Measurements from ENCODE around the gene AATF.

AATF gene

GRCh38 chr17:37064206-37064605 lies 115.5 kb downstream of the AATF start:
- in situ Hi-C loops (cut with MboI; ENCODE audit: low sequenced_read_pairs, unreplicated experiment): loop anchor here (25.0 kb wide), 1 partner anchor 427 kb away; no protein-coding TSS in a partner anchor
- no peak for TF ChIP-seq CTCF (IDR thresholded peaks at IDR 0.05; ENCODE audit: borderline replicate concordance, control extremely low read depth, extremely low read depth, insufficient read depth, missing control alignments)
- no peak for DNase-seq (ENCODE audit: low spot score)

GRCh38 chr17:37064956-37065355 lies 116.2 kb downstream of the AATF start:
- DNase-seq (ENCODE audit: low spot score): no peak
- no peak for TF ChIP-seq CTCF (IDR thresholded peaks at IDR 0.05; ENCODE audit: borderline replicate concordance, control extremely low read depth, extremely low read depth, insufficient read depth, missing control alignments)
- in situ Hi-C loops (cut with MboI; ENCODE audit: low sequenced_read_pairs, unreplicated experiment): loop anchor here (25.0 kb wide), 1 partner anchor 428 kb away; no protein-coding TSS in a partner anchor

GRCh38 chr17:37065486-37066321 lies 117.0 kb downstream of the AATF start:
- DNase-seq (ENCODE audit: low spot score): no peak
- in situ Hi-C loops (cut with MboI; ENCODE audit: low sequenced_read_pairs, unreplicated experiment): loop anchor here (25.0 kb wide), 1 partner anchor 428 kb away; no protein-coding TSS in a partner anchor
- no peak for TF ChIP-seq CTCF (IDR thresholded peaks at IDR 0.05; ENCODE audit: borderline replicate concordance, control extremely low read depth, extremely low read depth, insufficient read depth, missing control alignments)

- DNase-seq (ENCODE audit: low spot score): no peak
- no peak for TF ChIP-seq CTCF (IDR thresholded peaks at IDR 0.05; ENCODE audit: borderline replicate concordance, control extremely low read depth, extremely low read depth, insufficient read depth, missing control alignments)
- in situ Hi-C loops (cut with MboI; ENCODE audit: low sequenced_read_pairs, unreplicated experiment): loop anchor here (25.0 kb wide), 1 partner anchor 429 kb away; no protein-coding TSS in a partner anchor
Measured at GRCh38 chr17:37066322-37067255, 117.8 kb downstream of the AATF start.

GRCh38 chr17:37067555-37068111 lies 118.9 kb downstream of the AATF start:
- DNase-seq (ENCODE audit: low spot score): no peak
- in situ Hi-C loops (cut with MboI; ENCODE audit: low sequenced_read_pairs, unreplicated experiment): loop anchor here (25.0 kb wide), 1 partner anchor 430 kb away; no protein-coding TSS in a partner anchor
- no peak for TF ChIP-seq CTCF (IDR thresholded peaks at IDR 0.05; ENCODE audit: borderline replicate concordance, control extremely low read depth, extremely low read depth, insufficient read depth, missing control alignments)

GRCh38 chr17:37068266-37068665 lies 119.5 kb downstream of the AATF start:
- TF ChIP-seq CTCF (IDR thresholded peaks at IDR 0.05; ENCODE audit: borderline replicate concordance, control extremely low read depth, extremely low read depth, insufficient read depth, missing control alignments): no peak
- no peak for DNase-seq (ENCODE audit: low spot score)
- in situ Hi-C loops (cut with MboI; ENCODE audit: low sequenced_read_pairs, unreplicated experiment): loop anchor here (25.0 kb wide), 1 partner anchor 431 kb away; no protein-coding TSS in a partner anchor

Data from GM13976 (cell line).